ENCODE measurements around the gene SOX15.
A peak's percentile ranks its signal among the peaks of the same experiment; 100 is the strongest.
"Not testable (repeated sequence)": the region's sequence is repeated elsewhere in the genome, so short reads cannot be mapped to it uniquely, and the experiment has no call there.

The SOX15 gene

GRCh38 chr17:7589891-7590691 is at the start of gene SOX15:
Gene SOX15 (minus strand): TSS chr17:7590094. CDS start chr17:7589676, 418 bp downstream.
- DNase-seq = no peak

- no peak for DNase-seq
Observed at GRCh38 chr17:7636163-7636562, 46.3 kb upstream of the SOX15 start.

GRCh38 chr17:7634384-7634783 is 44.5 kb upstream of the SOX15 start:
- DNase-seq = no peak

- no peak for DNase-seq
Observed at GRCh38 chr17:7633093-7633492, 43.2 kb upstream of the SOX15 start.

GRCh38 chr17:7632492-7632894 is 42.6 kb upstream of the SOX15 start:
- DNase-seq = peak; percentile 29

GRCh38 chr17:7631398-7632380 is 41.8 kb upstream of the SOX15 start:
- DNase-seq = no peak

GRCh38 chr17:7629939-7630571 is 40.2 kb upstream of the SOX15 start, which contains the start of gene SHBG:
Gene SHBG (plus strand): TSS chr17:7630135. CDS start chr17:7630173, 38 bp downstream.
- no peak for DNase-seq

- peak; percentile 86 for DNase-seq
Observed at GRCh38 chr17:7627250-7628121, 37.6 kb upstream of the SOX15 start, which contains the start of gene SAT2. Gene SAT2 (minus strand): TSS chr17:7627821. CDS start chr17:7627635, 186 bp downstream.

GRCh38 chr17:7626956-7627249 is 37.0 kb upstream of the SOX15 start:
- no peak for DNase-seq

GRCh38 chr17:7626307-7626706 is 36.4 kb upstream of the SOX15 start:
- no peak for DNase-seq

- DNase-seq = not testable (repeated sequence)
Observed at GRCh38 chr17:7625749-7626148, 35.9 kb upstream of the SOX15 start.

- DNase-seq = no peak
Observed at GRCh38 chr17:7623661-7624060, 33.8 kb upstream of the SOX15 start.

- DNase-seq = no peak
Observed at GRCh38 chr17:7620835-7621234, 30.9 kb upstream of the SOX15 start.

- DNase-seq = no peak
Observed at GRCh38 chr17:7618608-7619007, 28.7 kb upstream of the SOX15 start.

GRCh38 chr17:7615265-7615747 is 25.4 kb upstream of the SOX15 start:
- DNase-seq = no peak

GRCh38 chr17:7614425-7615264 is 24.8 kb upstream of the SOX15 start, which contains the start of gene FXR2:
Gene FXR2 (minus strand): TSS chr17:7614897. CDS start chr17:7614532, 365 bp downstream.
- DNase-seq = peak; percentile 99

- no peak for DNase-seq
Observed at GRCh38 chr17:7613769-7614424, 24.0 kb upstream of the SOX15 start.

GRCh38 chr17:7612294-7612640 is 22.4 kb upstream of the SOX15 start:
- no peak for DNase-seq

GRCh38 chr17:7611635-7612293 is 21.9 kb upstream of the SOX15 start:
- no peak for DNase-seq

GRCh38 chr17:7610641-7611040 is 20.7 kb upstream of the SOX15 start:
- DNase-seq = no peak
